ENCODE measurements around the gene AMER2. TPM values are rescaled to one million over a fixed set of nuclear protein-coding genes. Genes with fewer than 3 reads are reported as not detected.

The AMER2 gene
- total and polyA plus RNA-seq, 2 experiments from 2014 or later = 0.31 to 0.76 TPM

GRCh38 chr13:25180775-25181537 lies 8.9 kb upstream of the AMER2 start:
- H4K20me1 ChIP-seq (replicated peaks; ENCODE audit: insufficient read depth) = no peaks in the 10 kb centered on the region
- H3K27ac ChIP-seq (ENCODE audit: low read depth) = no peak overlapping the region
- H3K36me3 ChIP-seq (ENCODE audit: insufficient read depth) = no peaks in the 10 kb centered on the region
- no peaks in the 10 kb centered on the region for H3K27me3 ChIP-seq (ENCODE audit: insufficient read depth)
- peak overlapping the region; percentile 91 for H2AFZ ChIP-seq
- ATAC-seq (peak; percentile 35; the same call in 1 of the 3 replicates), DNase-seq (ENCODE audit: low spot score) (no peak)
- no peak for TF ChIP-seq ZNF462 (CRISPR knock-in tag; IDR thresholded peaks at IDR 0.05)
- no peak for TF ChIP-seq ZNF114 (CRISPR knock-in tag; IDR thresholded peaks at IDR 0.05)
- no peak for TF ChIP-seq CREB1 (CRISPR knock-in tag; IDR thresholded peaks at IDR 0.05; ENCODE audit: low read depth)
- no peak for TF ChIP-seq EZH2 (IDR thresholded peaks at IDR 0.05; ENCODE audit: low read depth, unreplicated experiment)
- no peak for TF ChIP-seq ZNF331 (CRISPR knock-in tag; IDR thresholded peaks at IDR 0.05; ENCODE audit: low read depth)
- no peak for TF ChIP-seq ETS1 (IDR thresholded peaks at IDR 0.05)
- TF ChIP-seq CTCF (conservative IDR thresholded peaks at IDR 0.05; ENCODE audit: low read depth in 2 of 2) = no peak
- TF ChIP-seq NANOG (IDR thresholded peaks at IDR 0.05; ENCODE audit: borderline replicate concordance) = no peak
- TF ChIP-seq JUNB (IDR thresholded peaks at IDR 0.05; ENCODE audit: unreplicated experiment) = no peak
- TF ChIP-seq POLR2AphosphoS5 (IDR thresholded peaks at IDR 0.05; ENCODE audit: low read depth) = no peak
- TF ChIP-seq REST (IDR thresholded peaks at IDR 0.05; ENCODE audit: unreplicated experiment) = no peak
- TF ChIP-seq EZH2phosphoT487 (IDR thresholded peaks at IDR 0.05; ENCODE audit: unreplicated experiment) = no peak
- no peak for TF ChIP-seq STAT1 (IDR thresholded peaks at IDR 0.05; ENCODE audit: unreplicated experiment)
- no peak overlapping the region for H3K4me2 ChIP-seq
- Mint-ChIP-seq H3K27ac (no peak overlapping the region), H3K9me3 (no peaks in the 10 kb centered on the region), H3K36me3 (ENCODE audit: low read depth) (no peaks in the 10 kb centered on the region), H3K27me3 (ENCODE audit: insufficient read depth, low read depth, poor library complexity) (peaks cover 5% of the 10 kb centered on the region), H3K4me3 (no peak overlapping the region), H3K4me1 (peaks cover 15% of the 10 kb centered on the region)
- no peaks in the 10 kb centered on the region for H3K79me2 ChIP-seq (replicated peaks; ENCODE audit: insufficient read depth)
- H3K9me2 ChIP-seq (ENCODE audit: insufficient read depth) = peaks cover 10% of the 10 kb centered on the region; the same call in 1 of the 2 replicates
- H3F3A ChIP-seq (replicated peaks; ENCODE audit: low read depth) = no peaks in the 10 kb centered on the region
- peaks cover 8% of the 10 kb centered on the region; the same call in 1 of the 2 replicates for H3K4me1 ChIP-seq (ENCODE audit: insufficient read depth)
- H3K4me3 ChIP-seq = no peak overlapping the region

Measured in GM23338 (cell line).